DMS 273 (cell line): Measurements from ENCODE around the gene FRMD4B.
A peak's percentile ranks its signal among the peaks of the same experiment; 100 is the strongest.

Experiments used
- DNase-seq: peaks from one replicate; lab custom pipeline; 2025; ENCODE audit not compliant: unreplicated experiment; lab: John Stamatoyannopoulos, UW

Gene FRMD4B

DNA sequence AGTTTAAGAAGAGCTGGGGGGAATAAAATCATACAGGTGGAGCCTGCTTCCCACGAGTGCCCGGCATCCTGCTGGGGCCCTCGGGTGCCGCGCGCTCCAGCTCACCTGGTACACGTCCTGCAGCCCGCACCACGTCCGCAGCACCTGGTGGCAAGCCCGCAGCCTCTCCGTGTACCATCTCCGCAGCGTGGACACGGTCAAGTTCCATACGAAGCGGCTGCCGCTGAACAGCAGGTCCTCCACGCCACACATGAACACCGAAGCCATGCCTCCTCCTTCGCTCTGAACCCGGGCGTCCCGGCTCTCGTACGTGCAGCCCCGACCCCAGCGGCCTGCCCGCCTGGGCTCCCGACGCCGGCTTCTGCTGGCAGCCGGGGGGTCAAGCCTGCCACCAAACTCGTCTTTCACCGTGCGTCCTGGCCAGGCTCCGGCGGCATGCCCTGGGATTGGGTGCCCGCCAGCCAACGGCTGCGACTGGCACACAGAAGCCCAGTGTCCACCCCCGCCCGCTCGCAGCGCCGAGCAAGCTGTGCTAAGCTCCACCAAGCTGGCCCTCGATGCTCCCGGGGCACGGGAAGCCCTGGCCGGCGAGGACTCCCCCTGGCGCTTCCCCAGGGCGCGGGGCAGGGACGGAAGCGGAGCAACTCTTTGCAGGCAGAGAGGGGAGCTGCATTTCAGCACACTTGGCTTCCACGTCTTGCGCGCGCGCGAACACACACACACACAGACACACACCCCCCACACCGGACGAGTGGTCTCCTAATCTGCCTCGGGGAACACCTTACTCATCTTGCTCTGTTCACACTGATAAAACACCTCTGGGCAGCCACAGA lies at the start of gene FRMD4B:
Gene FRMD4B (minus strand): TSS at position 366 of the 833 bp plus-strand sequence. CDS start 99 bp downstream, at position 267.
- peak; percentile 78 for DNase-seq

DNA sequence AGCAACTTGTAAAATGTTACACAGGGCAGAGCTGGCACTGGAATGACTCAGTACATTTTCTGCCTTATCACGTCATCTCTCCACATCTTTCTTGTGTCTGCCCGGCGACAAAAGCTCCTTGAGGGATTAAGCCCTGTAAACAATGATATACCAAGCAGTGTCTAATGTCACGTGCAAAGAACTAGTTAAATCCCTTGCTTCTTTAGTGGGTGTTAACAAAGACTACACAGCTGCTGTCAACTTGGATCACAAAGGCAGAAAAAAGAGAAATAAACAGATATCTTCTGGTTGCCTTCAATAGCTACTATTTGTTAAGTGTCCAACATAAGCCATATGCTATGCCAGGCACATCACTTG lies 48.1 kb upstream of the FRMD4B start:
- DNase-seq = peak; percentile 37

DNA sequence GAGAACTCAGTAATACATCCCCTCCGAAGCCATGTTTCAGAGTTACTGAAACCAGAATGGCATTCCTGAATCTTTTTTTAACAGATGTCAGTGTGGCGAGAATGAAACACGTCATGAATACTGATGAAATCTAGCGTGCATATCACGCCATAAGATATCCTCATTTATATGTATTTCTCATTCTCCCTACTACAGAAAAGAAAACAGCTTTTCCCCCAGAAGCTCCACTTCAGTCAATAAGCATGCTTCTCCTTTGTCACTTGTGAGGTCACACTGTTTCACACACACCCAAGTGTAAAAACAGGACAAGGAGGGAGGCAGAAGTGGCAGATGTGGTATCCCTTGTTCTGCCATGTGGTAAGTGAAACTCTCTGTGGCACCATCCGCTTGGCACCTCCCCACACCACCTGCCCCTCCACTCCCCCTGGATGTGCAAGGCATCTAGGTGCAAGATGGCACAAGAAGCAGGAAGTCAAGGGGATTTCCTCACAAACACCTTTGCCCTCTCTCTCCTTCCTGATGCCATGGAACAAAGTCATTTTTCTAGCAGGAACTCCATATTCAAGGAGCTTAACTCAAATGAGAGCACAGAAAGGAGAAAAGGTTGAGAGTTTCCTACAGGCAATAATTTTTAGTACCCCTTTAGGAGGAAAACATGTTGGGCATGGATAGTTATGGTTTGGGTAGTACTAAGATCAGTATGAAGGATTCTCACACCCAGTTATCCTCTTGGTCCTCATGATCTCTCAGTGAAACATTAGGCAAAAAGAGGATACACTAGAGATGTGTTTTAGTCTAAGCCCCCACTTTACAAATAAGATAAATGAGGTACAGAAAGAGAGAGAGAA lies 47.5 kb upstream of the FRMD4B start:
- peak; percentile 84 for DNase-seq

DNA sequence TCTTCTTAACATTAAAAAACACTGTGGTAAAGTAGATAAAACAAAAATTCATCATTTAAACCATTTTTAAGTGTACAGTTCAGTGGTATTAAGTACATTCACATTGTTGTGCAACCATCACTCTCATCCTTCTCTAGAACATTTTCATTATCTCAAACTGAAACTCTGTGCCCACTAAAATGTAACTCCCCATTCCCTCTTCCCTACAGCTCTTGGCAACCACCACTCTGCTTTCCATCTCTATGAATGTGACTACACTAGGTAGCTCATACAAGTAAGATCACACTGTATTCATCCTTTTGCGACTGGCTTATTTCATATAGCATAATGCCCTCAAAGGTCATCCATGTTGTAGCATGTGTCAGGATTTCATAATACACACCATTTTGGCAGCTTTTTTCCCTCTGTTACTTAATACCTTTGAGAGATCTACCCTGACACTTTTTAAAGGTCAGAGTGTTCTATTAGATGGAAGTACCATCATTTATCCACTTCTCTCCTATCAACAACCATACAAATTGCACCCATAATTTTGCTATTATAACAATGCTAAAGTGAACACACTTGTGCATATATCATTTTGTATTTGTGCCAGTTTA lies 42.9 kb upstream of the FRMD4B start:
- no peak for DNase-seq

DNA sequence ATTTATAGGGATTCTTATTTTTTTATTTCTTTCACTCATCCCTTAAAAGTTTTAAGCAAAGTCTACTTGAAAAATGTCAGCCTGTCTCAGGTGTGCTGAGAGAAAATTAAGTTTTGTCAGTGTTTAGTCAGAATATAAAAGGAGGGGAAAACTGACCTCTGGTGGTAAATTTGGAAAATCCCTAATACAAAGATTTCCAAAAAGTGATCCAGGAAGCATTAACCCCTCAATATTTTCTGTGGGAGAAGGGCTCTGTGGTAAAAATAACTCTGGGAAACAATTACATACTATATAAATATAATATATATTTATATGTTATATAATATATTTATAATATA lies 41.0 kb upstream of the FRMD4B start:
- no peak for DNase-seq

DNA sequence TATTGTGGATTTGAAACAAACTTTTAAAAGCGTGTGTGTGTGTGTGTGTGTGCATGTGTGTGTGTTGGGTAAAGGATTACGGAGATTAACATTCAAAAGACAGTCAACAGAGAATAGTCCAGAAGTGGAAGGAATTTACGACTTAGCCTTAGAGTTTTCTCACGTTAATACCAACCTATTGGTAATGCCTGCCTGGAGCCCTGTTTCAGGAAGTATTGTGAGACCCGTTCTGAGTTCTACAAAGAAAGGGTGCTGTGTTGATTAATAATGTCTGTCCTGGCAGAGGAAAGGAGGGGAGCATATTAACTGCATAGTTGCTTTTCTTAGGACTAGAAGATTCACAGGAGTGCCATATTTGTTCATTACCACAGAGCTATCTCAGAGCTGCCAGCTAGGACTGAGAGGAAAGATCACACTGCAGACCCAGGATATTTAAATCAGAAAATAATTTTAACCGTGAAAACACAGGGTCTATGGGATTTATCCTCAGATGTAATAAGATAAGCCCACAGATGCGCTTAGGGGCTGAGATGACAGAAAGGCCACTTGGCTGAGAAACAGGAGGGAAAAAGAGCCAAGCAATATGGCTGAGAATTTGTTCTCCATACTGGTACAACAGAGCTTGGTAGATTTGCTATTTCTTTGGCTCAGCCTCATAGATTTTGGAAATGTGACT lies 40.5 kb upstream of the FRMD4B start:
- no peak for DNase-seq

DNA sequence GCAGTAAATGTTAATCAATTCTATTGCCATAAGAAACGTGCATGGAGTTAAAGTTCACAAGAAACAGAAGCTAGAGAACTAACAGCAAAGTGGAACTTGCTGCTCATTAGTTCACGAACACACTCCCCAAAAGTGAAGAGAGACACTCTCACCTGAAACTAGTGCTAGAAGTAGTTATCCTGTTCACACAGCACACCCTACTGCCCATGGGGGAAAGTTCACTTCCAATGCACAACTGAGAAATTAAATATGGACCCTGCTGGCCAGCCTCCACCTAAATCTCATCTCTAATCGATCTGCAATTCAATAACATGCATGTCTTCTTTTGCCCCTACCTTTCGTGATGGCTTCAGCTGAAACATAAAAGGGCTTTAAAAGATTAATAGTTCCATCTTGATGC lies 39.4 kb upstream of the FRMD4B start:
- DNase-seq = peak; percentile 53

DNA sequence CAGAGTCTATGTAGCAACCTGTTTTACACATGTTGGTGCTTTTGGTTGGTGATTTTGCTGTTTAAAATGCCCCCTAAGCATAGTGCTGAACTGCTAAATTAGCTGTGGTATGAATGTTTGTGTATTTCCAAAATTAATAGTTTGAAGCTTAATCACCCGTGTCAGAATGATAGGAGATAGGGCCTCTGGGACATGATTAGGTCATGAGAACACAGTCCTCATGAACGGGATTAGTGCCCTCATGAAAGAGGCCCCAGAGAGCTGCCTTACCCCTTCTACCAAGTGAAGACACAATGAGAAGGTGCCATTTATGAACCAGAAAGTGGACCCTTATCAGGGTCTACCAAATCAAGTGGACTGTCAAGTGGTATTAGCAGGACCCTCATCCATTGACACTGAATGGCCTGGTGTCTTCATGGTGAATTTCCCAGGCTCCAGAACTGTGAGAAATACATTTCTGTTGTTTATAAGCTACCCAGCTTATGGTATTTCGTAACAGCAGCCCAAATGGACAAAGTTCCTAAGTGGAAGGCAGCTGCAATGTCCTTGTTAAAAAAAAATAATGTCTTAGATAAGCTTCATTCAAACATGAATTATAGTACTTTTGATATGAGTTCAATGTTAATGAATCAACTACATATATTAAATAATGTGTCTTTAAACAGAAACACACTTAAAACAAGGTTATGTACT lies 37.7 kb upstream of the FRMD4B start:
- DNase-seq = no peak

DNA sequence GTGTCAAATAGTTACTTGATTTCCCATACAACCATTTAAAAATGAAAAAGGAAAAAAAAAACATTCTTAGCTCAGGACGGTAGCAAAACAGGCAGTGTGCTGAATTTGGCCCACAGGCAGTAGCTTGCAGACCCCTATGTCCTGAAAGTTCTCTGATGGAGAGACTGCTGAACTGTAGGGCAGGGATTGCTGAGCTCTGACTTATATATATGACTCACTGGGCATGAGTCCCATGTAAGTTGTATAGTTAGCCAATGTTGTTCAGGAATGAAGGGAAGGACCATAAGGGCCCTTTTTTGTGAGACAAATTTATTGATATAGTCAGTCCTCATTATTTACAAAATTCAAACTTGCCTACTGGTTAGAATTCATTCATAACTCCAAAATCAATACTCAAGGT lies 36.9 kb upstream of the FRMD4B start:
- DNase-seq = no peak

DNA sequence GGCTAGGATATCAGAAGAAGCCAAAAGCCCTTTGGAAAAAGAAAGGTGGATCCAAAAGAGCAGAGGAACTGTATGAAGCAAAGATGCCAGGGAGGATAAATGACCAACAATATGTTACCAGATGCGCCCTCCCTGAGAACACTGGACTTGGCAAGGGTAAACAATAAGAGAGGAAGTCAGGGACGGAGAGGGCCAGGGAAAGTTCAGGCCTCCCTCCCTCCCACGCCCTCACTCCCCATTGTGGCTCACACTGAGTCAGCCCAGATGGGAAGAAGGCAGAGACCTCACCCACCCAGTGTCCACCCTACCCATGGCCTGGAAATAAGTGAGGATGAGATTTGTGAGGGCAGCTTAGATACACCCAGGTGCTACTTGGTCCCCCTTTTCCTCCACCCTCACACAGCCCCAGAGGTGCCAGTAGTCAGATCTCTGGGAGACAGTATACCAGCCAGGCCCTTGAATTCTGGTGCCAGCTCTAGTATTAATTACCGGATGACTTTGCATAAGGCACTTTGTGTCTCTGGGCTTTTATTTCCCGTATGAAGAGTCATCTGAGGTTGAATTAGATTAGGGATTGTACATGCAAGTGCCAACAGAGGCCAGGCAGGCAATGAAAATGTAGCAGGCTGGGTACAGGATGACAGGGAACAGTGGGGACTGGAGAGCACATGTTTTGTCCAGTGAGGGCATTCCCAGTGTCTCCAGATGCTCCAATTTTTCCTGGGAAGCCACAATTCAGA lies 35.1 kb upstream of the FRMD4B start:
- DNase-seq = no peak

DNA sequence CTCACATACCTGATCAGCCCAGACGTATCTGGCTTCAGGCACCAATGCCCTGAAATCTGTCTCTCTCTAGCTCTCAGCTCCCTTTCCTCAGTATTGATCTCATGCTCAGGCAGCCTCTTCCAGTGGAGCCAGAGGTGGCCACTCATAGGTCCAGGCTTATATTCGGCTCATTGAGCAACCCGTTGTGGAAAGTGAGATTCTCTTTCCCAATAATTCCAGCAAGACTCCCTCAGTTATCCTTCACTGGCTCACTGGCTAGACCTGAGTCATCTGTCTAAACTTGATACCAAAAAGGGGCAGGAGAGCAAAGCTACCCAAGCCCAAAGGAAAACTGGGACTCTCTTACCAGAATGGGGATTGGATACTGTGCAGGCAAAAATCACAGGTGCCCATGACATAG lies 33.4 kb upstream of the FRMD4B start:
- DNase-seq = no peak

DNA sequence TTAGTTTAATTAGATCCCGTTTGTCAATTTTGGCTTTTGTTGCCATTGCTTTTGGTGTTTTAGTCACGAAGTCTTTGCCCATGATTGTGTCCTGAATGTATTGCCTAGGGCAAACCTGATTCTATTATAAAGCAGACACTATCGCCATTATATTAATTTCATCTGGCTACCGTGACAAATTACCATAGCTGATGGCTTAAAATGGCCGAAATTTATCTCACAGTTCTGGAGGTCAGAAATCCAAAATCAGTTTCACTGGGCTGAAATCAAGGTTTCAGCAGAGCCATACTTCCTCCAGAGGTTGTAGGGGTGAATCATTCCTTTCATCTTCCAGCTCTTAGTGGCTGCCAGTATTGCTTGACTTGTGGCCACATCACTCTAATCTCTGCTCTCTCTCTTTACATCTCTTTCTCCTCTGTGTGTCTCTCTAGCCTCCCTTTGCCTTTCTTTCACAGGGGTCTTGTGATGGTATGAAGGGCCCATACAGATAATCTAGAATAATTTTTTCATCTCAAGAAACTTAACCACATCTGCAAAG lies 31.7 kb upstream of the FRMD4B start:
- no peak for DNase-seq

DNA sequence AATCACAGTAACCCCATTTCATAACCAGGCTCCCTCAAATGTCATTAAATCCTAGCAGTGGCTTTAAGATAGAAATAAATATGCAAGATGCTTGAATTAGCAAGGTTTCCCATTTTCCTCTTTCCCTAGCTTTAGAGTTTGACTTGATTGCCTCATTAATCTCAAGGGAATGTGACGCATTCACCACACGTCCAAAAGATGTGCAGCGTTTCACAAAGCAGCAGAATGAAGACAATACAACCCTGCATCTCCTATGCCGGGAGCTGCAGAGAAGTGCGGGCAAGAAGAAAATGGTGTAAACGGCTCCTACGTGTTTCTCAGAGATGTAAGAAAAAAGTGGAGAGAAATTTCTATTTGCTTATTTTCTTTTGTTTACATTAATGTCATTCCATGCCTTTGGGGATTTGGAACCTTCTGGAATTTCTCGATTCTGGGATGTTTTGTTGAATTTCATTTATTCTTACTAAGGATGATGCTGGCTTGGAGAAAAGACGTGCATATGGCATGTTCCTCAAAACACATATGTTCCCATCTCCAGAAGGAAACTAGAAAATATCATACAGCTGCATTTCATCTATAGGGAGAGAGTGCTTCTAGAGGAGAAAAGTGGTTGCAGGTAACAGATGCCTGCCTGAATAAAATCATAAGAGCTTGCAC lies 27.8 kb upstream of the FRMD4B start:
- no peak for DNase-seq

DNA sequence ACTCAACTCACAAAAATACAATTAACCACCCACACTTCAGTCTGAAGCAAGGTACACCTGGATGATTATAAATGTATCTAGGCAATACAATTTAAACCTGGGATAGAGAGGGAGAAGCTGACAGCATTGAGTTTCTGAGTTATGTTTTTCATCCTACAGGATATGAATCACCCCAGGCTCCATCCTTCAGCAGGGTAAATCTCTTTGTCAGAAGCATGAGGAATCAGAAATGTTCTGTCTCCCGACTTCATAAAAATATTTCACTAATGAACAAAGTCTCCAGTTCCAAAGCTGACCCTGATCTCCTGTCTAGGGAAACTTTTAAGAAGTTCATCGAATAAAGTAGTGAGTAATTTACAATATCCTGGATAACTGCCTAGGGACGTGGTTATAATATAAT lies 25.5 kb upstream of the FRMD4B start:
- no peak for DNase-seq

DNA sequence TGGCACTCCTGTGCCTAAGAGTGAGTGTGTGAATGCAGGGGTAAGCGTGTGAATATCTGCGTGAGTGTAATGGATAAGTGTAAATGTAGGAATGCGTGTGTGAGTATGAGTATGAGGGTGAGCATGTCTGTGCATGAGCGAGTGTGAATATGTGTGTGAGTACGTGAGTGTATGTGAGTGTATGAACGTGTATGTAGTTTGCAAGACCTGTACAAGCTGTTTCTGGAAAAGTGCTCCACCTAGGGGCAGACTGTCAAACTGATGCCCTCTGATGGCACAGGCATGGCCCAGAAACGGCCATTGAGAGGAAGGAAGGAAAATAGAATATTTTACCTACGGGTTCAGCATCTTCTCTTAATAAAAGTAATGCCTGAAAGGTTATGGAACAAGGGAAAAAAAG lies 24.4 kb upstream of the FRMD4B start:
- peak; percentile 71 for DNase-seq

DNA sequence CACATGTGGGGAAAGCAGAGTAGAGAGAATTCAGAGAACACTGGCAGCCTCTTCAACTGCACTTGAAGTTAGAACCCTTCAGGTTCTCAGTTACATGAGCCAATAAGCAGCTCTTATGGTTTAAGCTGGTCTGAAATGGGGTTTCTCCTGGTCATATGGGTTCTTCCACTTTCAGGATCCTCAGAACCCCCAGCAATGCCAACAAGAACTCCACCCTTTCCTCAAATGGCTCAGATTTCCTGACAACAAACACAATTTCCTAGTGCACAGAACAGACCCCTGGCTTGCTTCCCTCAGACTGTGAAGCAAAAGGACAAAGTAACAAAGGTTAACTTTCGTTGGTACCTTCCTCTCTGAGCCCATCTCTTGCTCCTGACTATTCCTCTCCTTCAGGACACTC lies 23.9 kb upstream of the FRMD4B start:
- no peak for DNase-seq

DNA sequence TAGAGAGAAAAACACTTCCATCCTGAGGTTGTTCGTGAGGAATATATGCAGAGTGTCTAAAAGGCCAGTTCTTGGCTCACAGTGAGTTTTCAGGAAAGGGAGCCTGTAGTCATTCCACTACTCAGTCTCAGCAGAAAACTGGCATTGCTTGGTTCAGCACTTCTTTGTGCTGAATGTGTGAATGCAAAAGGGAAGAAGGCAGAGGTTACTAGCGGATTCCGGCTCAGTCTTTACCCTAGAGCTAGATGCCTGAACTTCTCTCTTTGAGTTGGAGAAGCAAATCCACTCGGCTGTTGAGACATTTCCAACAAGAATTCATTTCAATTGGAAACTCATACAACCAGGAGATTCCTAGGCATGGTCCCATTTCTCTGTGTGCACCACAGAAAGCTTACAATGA lies 23.1 kb upstream of the FRMD4B start:
- DNase-seq = no peak

DNA sequence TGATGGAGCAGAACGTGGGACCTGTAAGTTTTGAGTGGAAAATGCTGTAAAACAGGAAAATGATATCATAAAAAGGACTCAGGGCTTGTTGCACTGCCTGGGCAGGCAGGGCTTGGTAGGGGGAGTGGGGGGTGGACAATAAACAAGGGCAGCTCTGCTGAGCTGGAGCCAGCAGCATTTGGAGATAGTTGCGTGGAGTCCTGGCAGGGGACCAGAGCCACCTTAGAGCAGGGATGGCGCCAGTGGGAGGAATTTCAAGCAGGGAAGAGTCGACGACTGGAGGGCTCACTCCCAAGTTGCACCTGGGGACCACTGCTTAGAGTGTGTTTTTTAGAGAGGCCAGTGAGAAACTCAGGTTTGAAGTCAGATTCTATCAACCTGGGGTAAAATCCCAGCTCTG lies 22.7 kb upstream of the FRMD4B start:
- DNase-seq = no peak

DNA sequence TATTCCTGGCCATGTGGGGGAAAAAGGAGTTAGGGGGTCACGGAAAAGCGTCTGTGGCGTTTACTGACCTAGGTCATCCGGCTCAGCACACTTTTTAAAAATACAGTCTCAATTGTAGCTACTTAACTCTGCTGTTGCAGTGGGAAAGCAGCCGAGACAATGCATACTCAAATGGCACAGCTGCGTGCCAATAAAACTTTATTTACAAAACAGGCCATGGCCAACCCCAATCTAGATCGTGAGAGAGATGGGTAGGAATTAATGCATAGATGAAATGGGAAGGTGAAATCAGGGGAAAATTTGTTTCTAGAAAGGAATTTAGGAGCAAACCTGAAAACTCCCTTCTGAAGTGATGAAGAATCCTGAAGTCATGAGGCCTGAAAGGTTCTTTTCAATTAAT lies 22.0 kb upstream of the FRMD4B start:
- no peak for DNase-seq
